ENCODE measurements around the gene RAPGEF2.

RAPGEF2 gene

GRCh38 chr4:159317203-159317602 lies 214.3 kb downstream of the RAPGEF2 start:
- DNase-seq (ENCODE audit: low read depth in 2 of 2) = no peak

- DNase-seq (ENCODE audit: low read depth in 2 of 2) = no peak
Measured at GRCh38 chr4:159319027-159319426, 216.1 kb downstream of the RAPGEF2 start.

- DNase-seq (ENCODE audit: low read depth in 2 of 2) = no peak
Measured at GRCh38 chr4:159326480-159326879, 223.6 kb downstream of the RAPGEF2 start.

GRCh38 chr4:159328766-159329165 lies 225.9 kb downstream of the RAPGEF2 start:
- DNase-seq (ENCODE audit: low read depth in 2 of 2) = no peak

GRCh38 chr4:159334461-159334860 lies 231.6 kb downstream of the RAPGEF2 start:
- no peak for DNase-seq (ENCODE audit: low read depth in 2 of 2)

- DNase-seq (ENCODE audit: low read depth in 2 of 2) = no peak
Measured at GRCh38 chr4:159337041-159337440, 234.2 kb downstream of the RAPGEF2 start.

- DNase-seq (ENCODE audit: low read depth in 2 of 2) = no peak
Measured at GRCh38 chr4:159341522-159341921, 238.6 kb downstream of the RAPGEF2 start.

GRCh38 chr4:159342374-159342773 lies 239.5 kb downstream of the RAPGEF2 start:
- DNase-seq (ENCODE audit: low read depth in 2 of 2) = no peak

- DNase-seq (ENCODE audit: low read depth in 2 of 2) = no peak
Measured at GRCh38 chr4:159343116-159343515, 240.2 kb downstream of the RAPGEF2 start.

- DNase-seq (ENCODE audit: low read depth in 2 of 2) = no peak
Measured at GRCh38 chr4:159344877-159345276, 242.0 kb downstream of the RAPGEF2 start.

GRCh38 chr4:159346681-159347080 lies 243.8 kb downstream of the RAPGEF2 start:
- no peak for DNase-seq (ENCODE audit: low read depth in 2 of 2)

- DNase-seq (ENCODE audit: low read depth in 2 of 2) = no peak
Measured at GRCh38 chr4:159347813-159348212, 244.9 kb downstream of the RAPGEF2 start.

GRCh38 chr4:159349332-159349731 lies 246.5 kb downstream of the RAPGEF2 start:
- DNase-seq (ENCODE audit: low read depth in 2 of 2) = no peak

- no peak for DNase-seq (ENCODE audit: low read depth in 2 of 2)
Measured at GRCh38 chr4:159352609-159353008, 249.7 kb downstream of the RAPGEF2 start.

GRCh38 chr4:159353422-159354116 lies 250.7 kb downstream of the RAPGEF2 start:
- no peak for DNase-seq (ENCODE audit: low read depth in 2 of 2)

GRCh38 chr4:159355466-159355865 lies 252.6 kb downstream of the RAPGEF2 start:
- no peak for DNase-seq (ENCODE audit: low read depth in 2 of 2)

GRCh38 chr4:159357350-159357749 lies 254.5 kb downstream of the RAPGEF2 start:
- no peak for DNase-seq (ENCODE audit: low read depth in 2 of 2)

- no peak for DNase-seq (ENCODE audit: low read depth in 2 of 2)
Measured at GRCh38 chr4:159358226-159358625, 255.3 kb downstream of the RAPGEF2 start.

GRCh38 chr4:159360549-159360948 lies 257.7 kb downstream of the RAPGEF2 start:
- no peak for DNase-seq (ENCODE audit: low read depth in 2 of 2)

- DNase-seq (ENCODE audit: low read depth in 2 of 2) = no peak
Measured at GRCh38 chr4:159363361-159363760, 260.5 kb downstream of the RAPGEF2 start.

- no peak for DNase-seq (ENCODE audit: low read depth in 2 of 2)
Measured at GRCh38 chr4:159366966-159367780, 264.3 kb downstream of the RAPGEF2 start.

GRCh38 chr4:159367781-159368080 lies 264.9 kb downstream of the RAPGEF2 start:
- DNase-seq (ENCODE audit: low read depth in 2 of 2) = no peak

GRCh38 chr4:159368320-159368719 lies 265.4 kb downstream of the RAPGEF2 start:
- no peak for DNase-seq (ENCODE audit: low read depth in 2 of 2)

All from stimulated activated CD8-positive, alpha-beta memory T cell treated with anti-CD3 and anti-CD28 coated beads, Interleukin-2, amount 100 ng/mL, for 48 hours (primary cell).